Renal cortical epithelial cell (primary cell): ENCODE measurements around the gene KRT33A. TPM values are rescaled to one million over a fixed set of nuclear protein-coding genes. Genes with fewer than 3 reads are reported as not detected.
"Not testable (repeated sequence)": the region's sequence is repeated elsewhere in the genome, so short reads cannot be mapped to it uniquely, and the experiment has no call there.

Source experiments
- DNase-seq: peaks from one replicate; pipeline ENCODE4 v3.0.0-alpha.2; 2011; ENCODE audit warnings: low read depth
- total RNA-seq: library from RNA; depleted of rRNA; stranded (reverse); fragments of >200 nt; gene quantifications from 2 replicates; pipeline ENCODE4 v1.2.3, GENCODE V29; 2014

Gene KRT33A
- total RNA-seq, 1 donor from 2014 or later: not detected

- DNase-seq: no peak
Observed at GRCh38 chr17:41363881-41364280, 13.3 kb upstream of the KRT33A start.

GRCh38 chr17:41360296-41360995, 9.8 kb upstream of the KRT33A start:
- DNase-seq: peak; percentile 95

- no peak for DNase-seq
Observed at GRCh38 chr17:41354536-41354935, 3.9 kb upstream of the KRT33A start.

- DNase-seq: no peak
Observed at GRCh38 chr17:41352597-41353366, 2.2 kb upstream of the KRT33A start.

- DNase-seq: no peak
Observed at GRCh38 chr17:41351177-41351576, 549 bp upstream of the KRT33A start.

GRCh38 chr17:41347869-41348760, 2.5 kb downstream of the KRT33A start:
- DNase-seq: no peak

- not testable (repeated sequence) for DNase-seq
Observed at GRCh38 chr17:41346421-41346820, 4.2 kb downstream of the KRT33A start.

- DNase-seq: no peak
Observed at GRCh38 chr17:41345992-41346391, 4.6 kb downstream of the KRT33A start.

- no peak for DNase-seq
Observed at GRCh38 chr17:41343029-41343428, 7.6 kb downstream of the KRT33A start.

GRCh38 chr17:41340934-41341861, 9.4 kb downstream of the KRT33A start:
- no peak for DNase-seq

- peak; percentile 92 for DNase-seq
Observed at GRCh38 chr17:41340494-41340893, 10.1 kb downstream of the KRT33A start.

- no peak for DNase-seq
Observed at GRCh38 chr17:41339571-41340172, 11.0 kb downstream of the KRT33A start.

GRCh38 chr17:41338961-41339485, 11.6 kb downstream of the KRT33A start:
- peak; percentile 93 for DNase-seq

- no peak for DNase-seq
Observed at GRCh38 chr17:41335747-41336146, 14.9 kb downstream of the KRT33A start.

- no peak for DNase-seq
Observed at GRCh38 chr17:41334385-41335305, 16.0 kb downstream of the KRT33A start.

- DNase-seq: no peak
Observed at GRCh38 chr17:41333836-41334235, 16.8 kb downstream of the KRT33A start.

GRCh38 chr17:41333098-41333497, 17.5 kb downstream of the KRT33A start:
- no peak for DNase-seq

GRCh38 chr17:41332239-41332638, 18.4 kb downstream of the KRT33A start:
- no peak for DNase-seq

GRCh38 chr17:41331606-41332005, 19.0 kb downstream of the KRT33A start:
- DNase-seq: no peak
